ENCODE results near the gene VPS37D. TPM values are rescaled to one million over a fixed set of nuclear protein-coding genes. Genes with fewer than 3 reads are reported as not detected.
A peak's percentile ranks its signal among the peaks of the same experiment; 100 is the strongest.

VPS37D gene
- polyA plus RNA-seq, 1 donor (not counting 4 experiments of a cell fraction or from before 2014, with no cell fraction given): 0.81 TPM

GRCh38 chr7:73717025-73717807, 49.6 kb downstream of the VPS37D start:
- no peaks in the 10 kb centered on the region for H3K27me3 ChIP-seq (ENCODE audit: control insufficient read depth, extremely low read depth, insufficient read depth, low read length)
- peaks cover 14% of the 10 kb centered on the region for H3K9me1 ChIP-seq (ENCODE audit: control insufficient read depth, extremely low read depth, insufficient read depth, low read length)
- H3K36me3 ChIP-seq (ENCODE audit: control insufficient read depth in 2 of 2, extremely low read depth in 1 of 2, insufficient read depth in 2 of 2, low read length in 2 of 2): peaks cover 14 to 23% of the 10 kb centered on the region in 2 experiments
- no peak for FAIRE-seq
- dilution Hi-C loops (cut with MboI; ENCODE audit: extremely low pct_ligation_motif_present, low sequenced_read_pairs): no loop called here
- H3K27ac ChIP-seq (ENCODE audit: control insufficient read depth, insufficient read depth, low read length): peak overlapping the region; percentile 83
- H3K9me3 ChIP-seq (ENCODE audit: control insufficient read depth, low read depth, low read length): no peaks in the 10 kb centered on the region
- H3K9ac ChIP-seq (ENCODE audit: control insufficient read depth, extremely low read depth, insufficient read depth, low read length): peak overlapping the region; percentile 89
- TF ChIP-seq CTCF (optimal IDR thresholded peaks at IDR 0.05 in 1 of 3, IDR thresholded peaks at IDR 0.05 in 1 of 3, conservative IDR thresholded peaks at IDR 0.05 in 1 of 3; ENCODE audit: extremely low read depth in 1 of 3, insufficient read depth in 2 of 3, low read length in 3 of 3): no peak
- TF ChIP-seq EZH2 (IDR thresholded peaks at IDR 0.05; ENCODE audit: low read length): no peak
- DNase-seq (ENCODE audit: low read depth, low spot score): no peak
- peaks cover 60% of the 10 kb centered on the region for H3K79me2 ChIP-seq (ENCODE audit: control insufficient read depth, insufficient read depth, low read length)
- peak overlapping the region; percentile 85 to 95 (median 93) for H3K4me3 ChIP-seq (ENCODE audit: control insufficient read depth in 2 of 3, extremely low read depth in 1 of 3, insufficient read depth in 2 of 3, low read depth in 1 of 3, low read length in 3 of 3)
- H3K4me2 ChIP-seq (ENCODE audit: control insufficient read depth, extremely low read depth, insufficient read depth, low read depth, low read length): peak overlapping the region; percentile 96
- no peak overlapping the region for H2AFZ ChIP-seq (ENCODE audit: control insufficient read depth, low read length)
- H4K20me1 ChIP-seq (ENCODE audit: control insufficient read depth, extremely low read depth, insufficient read depth, low read length): peaks cover 43% of the 10 kb centered on the region
- peaks cover 33% of the 10 kb centered on the region for H3K4me1 ChIP-seq (ENCODE audit: control insufficient read depth, extremely low read depth, insufficient read depth, low read length)

GRCh38 chr7:73717991-73718405, 50.4 kb downstream of the VPS37D start:
- Histone ChIP-seq H3K4me3 (ENCODE audit: control insufficient read depth in 2 of 3, extremely low read depth in 1 of 3, insufficient read depth in 2 of 3, low read depth in 1 of 3, low read length in 3 of 3) (peak overlapping the region; percentile 85 to 95 (median 93)), H3K9ac (ENCODE audit: control insufficient read depth, extremely low read depth, insufficient read depth, low read length) (peak overlapping the region; percentile 89), H3K4me2 (ENCODE audit: control insufficient read depth, extremely low read depth, insufficient read depth, low read depth, low read length) (peak overlapping the region; percentile 96), H3K36me3 (ENCODE audit: control insufficient read depth in 2 of 2, extremely low read depth in 1 of 2, insufficient read depth in 2 of 2, low read length in 2 of 2) (peaks cover 14 to 15% of the 10 kb centered on the region in 2 experiments), H3K9me1 (ENCODE audit: control insufficient read depth, extremely low read depth, insufficient read depth, low read length) (peaks cover 14% of the 10 kb centered on the region), H3K4me1 (ENCODE audit: control insufficient read depth, extremely low read depth, insufficient read depth, low read length) (peaks cover 33% of the 10 kb centered on the region), H3K79me2 (ENCODE audit: control insufficient read depth, insufficient read depth, low read length) (peaks cover 52% of the 10 kb centered on the region), H4K20me1 (ENCODE audit: control insufficient read depth, extremely low read depth, insufficient read depth, low read length) (peaks cover 36% of the 10 kb centered on the region), H3K27me3 (ENCODE audit: control insufficient read depth, extremely low read depth, insufficient read depth, low read length) (no peaks in the 10 kb centered on the region), H3K27ac (ENCODE audit: control insufficient read depth, insufficient read depth, low read length) (peak overlapping the region; percentile 83), H2AFZ (ENCODE audit: control insufficient read depth, low read length) (no peak overlapping the region), H3K9me3 (ENCODE audit: control insufficient read depth, low read depth, low read length) (no peaks in the 10 kb centered on the region)
- FAIRE-seq: peak; percentile 88
- dilution Hi-C loops (cut with MboI; ENCODE audit: extremely low pct_ligation_motif_present, low sequenced_read_pairs): no loop called here
- no peak for TF ChIP-seq EZH2 (IDR thresholded peaks at IDR 0.05; ENCODE audit: low read length)
- TF ChIP-seq CTCF (optimal IDR thresholded peaks at IDR 0.05 in 1 of 3, IDR thresholded peaks at IDR 0.05 in 1 of 3, conservative IDR thresholded peaks at IDR 0.05 in 1 of 3; ENCODE audit: extremely low read depth in 1 of 3, insufficient read depth in 2 of 3, low read length in 3 of 3): no peak
- no peak for DNase-seq (ENCODE audit: low read depth, low spot score)
